Measurements from ENCODE around the gene TMEM273. TPM values are rescaled to one million over a fixed set of nuclear protein-coding genes. Genes with fewer than 3 reads are reported as not detected.

The TMEM273 gene
- total RNA-seq, 1 donor from 2014 or later: not detected

DNA sequence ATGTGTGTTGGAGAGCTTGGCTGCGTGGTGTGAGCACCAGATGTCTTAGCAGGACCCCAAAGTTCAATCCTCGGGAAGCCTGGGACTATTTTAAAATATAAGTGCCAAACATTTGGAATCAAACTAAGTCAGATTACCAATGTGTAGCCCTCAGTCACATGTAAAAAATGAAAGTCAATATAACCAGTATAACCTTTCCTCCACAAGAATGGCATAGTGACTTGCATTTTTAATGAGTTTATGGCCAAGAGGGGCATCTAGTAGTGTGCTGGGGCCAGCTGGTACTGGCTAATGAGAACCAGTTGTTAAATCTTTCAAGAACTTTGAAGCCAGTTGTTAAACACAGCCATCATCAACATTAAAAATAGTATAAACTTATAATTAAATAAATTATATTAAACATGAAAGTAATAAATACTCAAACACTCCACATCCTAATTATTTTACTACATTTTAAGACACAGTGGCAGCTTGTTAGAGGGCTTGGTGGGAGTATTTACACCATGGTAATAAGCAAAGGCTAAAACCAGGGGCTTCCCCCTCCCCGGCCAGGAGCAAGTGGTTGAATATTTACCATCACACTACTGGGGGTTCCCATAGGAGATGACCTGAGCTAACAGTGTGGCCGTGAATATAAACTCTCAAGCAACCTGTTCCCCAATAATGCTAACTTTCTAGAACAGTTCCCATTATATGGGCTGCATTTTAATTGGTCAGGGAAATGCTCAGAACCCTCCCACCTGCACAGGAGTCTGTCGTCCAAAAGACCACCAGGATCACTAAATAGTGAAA lies 46.5 kb downstream of the TMEM273 start:
- Mint-ChIP-seq H3K27me3 (ENCODE audit: low read depth) (peaks cover 22% of the 10 kb centered on the region), H3K36me3 (no peaks in the 10 kb centered on the region), H3K4me3 (no peak overlapping the region), H3K4me1 (no peaks in the 10 kb centered on the region), H3K27ac (no peak overlapping the region), H3K9me3 (peaks cover 3% of the 10 kb centered on the region)
- TF ChIP-seq, protein P1, sequence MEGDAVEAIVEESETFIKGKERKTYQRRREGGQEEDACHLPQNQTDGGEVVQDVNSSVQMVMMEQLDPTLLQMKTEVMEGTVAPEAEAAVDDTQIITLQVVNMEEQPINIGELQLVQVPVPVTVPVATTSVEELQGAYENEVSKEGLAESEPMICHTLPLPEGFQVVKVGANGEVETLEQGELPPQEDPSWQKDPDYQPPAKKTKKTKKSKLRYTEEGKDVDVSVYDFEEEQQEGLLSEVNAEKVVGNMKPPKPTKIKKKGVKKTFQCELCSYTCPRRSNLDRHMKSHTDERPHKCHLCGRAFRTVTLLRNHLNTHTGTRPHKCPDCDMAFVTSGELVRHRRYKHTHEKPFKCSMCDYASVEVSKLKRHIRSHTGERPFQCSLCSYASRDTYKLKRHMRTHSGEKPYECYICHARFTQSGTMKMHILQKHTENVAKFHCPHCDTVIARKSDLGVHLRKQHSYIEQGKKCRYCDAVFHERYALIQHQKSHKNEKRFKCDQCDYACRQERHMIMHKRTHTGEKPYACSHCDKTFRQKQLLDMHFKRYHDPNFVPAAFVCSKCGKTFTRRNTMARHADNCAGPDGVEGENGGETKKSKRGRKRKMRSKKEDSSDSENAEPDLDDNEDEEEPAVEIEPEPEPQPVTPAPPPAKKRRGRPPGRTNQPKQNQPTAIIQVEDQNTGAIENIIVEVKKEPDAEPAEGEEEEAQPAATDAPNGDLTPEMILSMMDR (IDR thresholded peaks at IDR 0.05; ENCODE audit: unreplicated experiment): no peak
- no peak for DNase-seq (ENCODE audit: low spot score in 2 of 2, unreplicated experiment in 2 of 2)

DNA sequence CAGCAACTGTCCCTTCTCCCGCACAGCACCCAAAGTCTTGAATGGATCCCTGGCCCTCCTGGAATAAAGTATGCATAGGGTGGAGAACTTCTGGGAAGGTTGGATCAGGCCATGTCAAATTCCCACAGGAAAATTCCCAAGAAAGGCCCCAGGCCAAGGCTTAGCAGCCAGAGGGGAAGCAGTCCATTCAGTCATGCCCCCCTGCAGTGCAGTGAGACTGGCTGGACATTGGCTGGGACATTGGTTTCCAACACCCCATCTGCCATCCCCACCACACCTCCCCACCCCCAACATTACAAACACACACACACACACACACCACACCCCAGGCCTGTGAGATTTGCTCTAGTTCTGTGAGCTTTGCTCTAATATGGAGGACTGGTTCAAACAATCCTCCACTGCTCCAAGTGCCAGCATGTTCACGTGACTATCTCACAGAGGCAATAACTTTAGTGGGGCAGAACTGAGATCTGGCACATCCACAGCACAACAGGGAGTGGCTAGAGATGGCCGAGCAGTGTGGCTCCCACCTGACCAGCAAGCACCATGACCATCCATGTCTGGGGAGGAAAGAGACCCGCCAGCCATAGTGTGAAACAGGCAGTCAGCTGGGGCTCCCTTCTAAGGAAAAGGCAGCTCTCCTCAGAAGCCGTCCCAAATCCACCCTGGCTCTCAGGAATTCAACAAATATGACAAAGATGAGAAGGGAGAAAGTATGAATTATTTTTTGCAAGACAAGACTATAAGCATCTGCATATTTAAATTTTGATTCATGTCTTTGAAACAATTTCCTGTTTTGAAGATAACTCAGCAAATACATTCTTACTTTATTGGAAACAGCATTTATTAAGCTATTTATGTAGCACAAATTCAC lies 47.6 kb downstream of the TMEM273 start:
- H3K9me3 Mint-ChIP-seq: peaks cover 8% of the 10 kb centered on the region
- TF ChIP-seq, protein P1 (IDR thresholded peaks at IDR 0.05; ENCODE audit: unreplicated experiment): no peak
- H3K27me3 Mint-ChIP-seq (ENCODE audit: low read depth): peaks cover 20% of the 10 kb centered on the region
- no peak for DNase-seq (ENCODE audit: low spot score in 2 of 2, unreplicated experiment in 2 of 2)
- H3K36me3 Mint-ChIP-seq: no peaks in the 10 kb centered on the region
- no peak overlapping the region for H3K27ac Mint-ChIP-seq
- no peak overlapping the region for H3K4me3 Mint-ChIP-seq
- H3K4me1 Mint-ChIP-seq: no peaks in the 10 kb centered on the region

DNA sequence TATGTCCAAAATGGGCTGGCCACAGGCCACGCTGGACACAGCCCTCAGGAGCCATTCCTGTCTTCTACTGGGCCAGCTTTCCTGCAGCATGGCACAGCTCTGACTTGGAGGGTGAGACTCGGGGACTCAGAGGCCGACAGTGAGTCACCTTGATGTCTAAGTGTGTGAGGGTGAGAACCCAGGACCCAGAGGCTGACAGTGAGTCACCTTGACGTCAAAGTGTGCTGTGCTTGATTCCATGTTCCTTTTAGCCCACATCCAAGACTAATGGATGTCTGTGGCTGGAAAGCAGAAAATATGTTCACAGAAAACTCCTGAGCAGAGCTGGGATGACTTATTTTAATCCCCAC lies 48.4 kb downstream of the TMEM273 start:
- Mint-ChIP-seq H3K27me3 (ENCODE audit: low read depth) (peaks cover 27% of the 10 kb centered on the region), H3K4me3 (no peak overlapping the region), H3K36me3 (no peaks in the 10 kb centered on the region), H3K27ac (no peak overlapping the region), H3K4me1 (no peaks in the 10 kb centered on the region), H3K9me3 (peaks cover 8% of the 10 kb centered on the region)
- DNase-seq (ENCODE audit: low spot score in 2 of 2, unreplicated experiment in 2 of 2): no peak
- TF ChIP-seq, protein P1 (IDR thresholded peaks at IDR 0.05; ENCODE audit: unreplicated experiment): no peak

DNA sequence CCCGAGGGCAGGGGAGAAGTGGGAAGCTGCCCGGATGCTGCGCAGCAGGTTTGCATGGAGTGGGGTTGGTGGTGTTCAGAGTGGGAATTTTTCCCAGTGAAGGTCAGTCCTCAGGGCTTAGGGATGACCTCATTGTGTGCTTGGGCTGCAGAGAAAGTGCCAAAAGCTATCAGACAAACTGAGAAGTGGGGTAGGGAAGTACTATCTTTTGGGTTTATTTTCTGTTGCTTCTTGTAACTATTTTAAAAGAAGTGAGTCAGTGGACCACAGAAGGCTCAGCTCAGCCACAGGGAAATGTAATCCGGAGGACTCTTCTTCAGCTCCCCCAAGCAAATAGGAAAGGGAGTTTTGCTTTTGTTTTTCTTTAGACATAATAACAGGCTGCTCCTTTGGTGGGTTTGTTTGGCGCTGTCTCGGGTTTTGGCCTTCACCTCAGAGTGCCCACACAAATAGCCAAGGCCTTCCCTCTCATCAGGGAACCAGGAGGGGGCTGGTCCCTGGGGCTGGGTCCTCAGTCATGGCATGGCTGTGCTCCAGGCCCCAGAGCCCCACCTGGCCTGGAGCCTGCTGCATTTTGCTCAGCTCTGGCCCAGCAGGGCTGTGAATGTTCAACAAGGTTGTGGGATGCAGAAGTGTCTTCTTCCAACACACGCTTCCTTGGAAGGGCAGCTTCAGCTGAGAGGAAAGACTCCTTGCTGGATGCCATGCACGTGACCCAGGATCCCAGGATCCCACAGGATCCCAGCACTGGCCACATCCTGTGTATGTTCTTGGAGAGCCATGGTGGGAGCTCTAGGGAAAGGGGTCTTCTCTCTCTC lies 49.0 kb downstream of the TMEM273 start:
- no peak overlapping the region for H3K27ac Mint-ChIP-seq
- H3K4me3 Mint-ChIP-seq: no peak overlapping the region
- TF ChIP-seq, protein P1 (IDR thresholded peaks at IDR 0.05; ENCODE audit: unreplicated experiment): no peak
- peaks cover 33% of the 10 kb centered on the region for H3K27me3 Mint-ChIP-seq (ENCODE audit: low read depth)
- peaks cover 8% of the 10 kb centered on the region for H3K9me3 Mint-ChIP-seq
- no peaks in the 10 kb centered on the region for H3K36me3 Mint-ChIP-seq
- no peaks in the 10 kb centered on the region for H3K4me1 Mint-ChIP-seq
- DNase-seq (ENCODE audit: low spot score in 2 of 2, unreplicated experiment in 2 of 2): no peak

DNA sequence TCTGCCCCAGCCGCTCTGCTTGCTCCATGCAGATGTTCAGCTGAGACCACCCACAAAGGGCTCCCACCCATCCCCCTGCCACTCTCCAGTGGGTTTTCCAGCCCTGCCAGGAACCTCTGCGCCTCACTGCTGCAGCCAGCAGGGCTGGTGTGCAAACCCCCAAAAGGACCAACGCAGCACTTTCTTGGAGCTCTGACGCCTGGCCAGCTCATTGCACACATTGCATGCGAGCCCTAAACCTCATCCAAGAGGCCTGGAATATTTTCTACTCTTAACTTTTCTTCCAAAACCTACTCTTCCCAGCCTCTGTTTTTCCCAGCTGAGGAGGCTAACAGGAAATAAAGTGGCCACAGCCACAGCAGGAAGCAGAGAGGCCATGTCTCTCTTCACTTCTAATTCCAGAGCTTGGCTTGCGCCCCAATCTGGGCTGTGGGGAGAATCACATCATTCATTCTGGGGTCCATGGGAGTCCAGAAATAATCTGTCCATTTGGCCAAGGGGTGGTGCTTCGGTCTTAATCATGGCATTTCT lies 49.8 kb downstream of the TMEM273 start:
- H3K4me1 Mint-ChIP-seq: no peaks in the 10 kb centered on the region
- DNase-seq (ENCODE audit: low spot score in 2 of 2, unreplicated experiment in 2 of 2): no peak
- TF ChIP-seq, protein P1 (IDR thresholded peaks at IDR 0.05; ENCODE audit: unreplicated experiment): no peak

More for the DNA sequence above, 49.8 kb downstream of the TMEM273 start:
- peaks cover 39% of the 10 kb centered on the region for H3K27me3 Mint-ChIP-seq (ENCODE audit: low read depth)
- H3K9me3 Mint-ChIP-seq: peaks cover 8% of the 10 kb centered on the region
- H3K36me3 Mint-ChIP-seq: no peaks in the 10 kb centered on the region
- no peak overlapping the region for H3K4me3 Mint-ChIP-seq
- no peak overlapping the region for H3K27ac Mint-ChIP-seq

All from mesothelial cell of epicardium (in vitro differentiated cells).